NCI-H524 (cell line): Measurements from ENCODE around the gene SCAMP2.
A peak's percentile ranks its signal among the peaks of the same experiment; 100 is the strongest.

Source experiments
- DNase-seq, 2 experiments: peaks; one replicate each; lab custom pipeline; 2025; lab: John Stamatoyannopoulos, UW

SCAMP2 gene

GRCh38 chr15:74857671-74858368, 15.3 kb downstream of the SCAMP2 start:
- no peak for DNase-seq

- DNase-seq = no peak
Observed at GRCh38 chr15:74857082-74857655, 16.0 kb downstream of the SCAMP2 start.

- DNase-seq = no peak
Observed at GRCh38 chr15:74856537-74856936, 16.6 kb downstream of the SCAMP2 start.

GRCh38 chr15:74855857-74856256, 17.3 kb downstream of the SCAMP2 start:
- peak in 1 of 2 experiments; percentile 25 for DNase-seq

GRCh38 chr15:74854453-74855022, 18.6 kb downstream of the SCAMP2 start:
- DNase-seq = no peak

GRCh38 chr15:74851960-74852359, 21.2 kb downstream of the SCAMP2 start:
- DNase-seq = no peak

GRCh38 chr15:74850393-74850792, 22.8 kb downstream of the SCAMP2 start:
- no peak for DNase-seq

GRCh38 chr15:74847432-74847831, 25.7 kb downstream of the SCAMP2 start:
- DNase-seq = no peak

- DNase-seq = no peak
Observed at GRCh38 chr15:74845581-74845980, 27.6 kb downstream of the SCAMP2 start.

GRCh38 chr15:74845208-74845568, 28.0 kb downstream of the SCAMP2 start:
- DNase-seq = no peak

GRCh38 chr15:74844319-74845207, 28.6 kb downstream of the SCAMP2 start:
- DNase-seq = peak; percentile 15 to 55

- DNase-seq = no peak
Observed at GRCh38 chr15:74843891-74844299, 29.3 kb downstream of the SCAMP2 start.

- DNase-seq = no peak
Observed at GRCh38 chr15:74843445-74843828, 29.7 kb downstream of the SCAMP2 start.

GRCh38 chr15:74842581-74843444, 30.4 kb downstream of the SCAMP2 start, which contains the start of gene ULK3:
Gene ULK3, minus strand, starts transcription at chr15:74843156. Its CDS starts 51 bp downstream, at chr15:74843105.
- DNase-seq = peak; percentile 83 to 90

- DNase-seq = no peak
Observed at GRCh38 chr15:74841891-74842373, 31.2 kb downstream of the SCAMP2 start.

GRCh38 chr15:74840851-74841775, 32.1 kb downstream of the SCAMP2 start:
- no peak for DNase-seq

GRCh38 chr15:74839526-74840395, 33.4 kb downstream of the SCAMP2 start:
- DNase-seq = no peak

GRCh38 chr15:74838746-74839525, 34.2 kb downstream of the SCAMP2 start:
- DNase-seq = no peak
